ENCODE measurements around the gene GLRA3.
"Not testable (repeated sequence)": the region's sequence is repeated elsewhere in the genome, so short reads cannot be mapped to it uniquely, and the experiment has no call there.

Gene GLRA3

DNA sequence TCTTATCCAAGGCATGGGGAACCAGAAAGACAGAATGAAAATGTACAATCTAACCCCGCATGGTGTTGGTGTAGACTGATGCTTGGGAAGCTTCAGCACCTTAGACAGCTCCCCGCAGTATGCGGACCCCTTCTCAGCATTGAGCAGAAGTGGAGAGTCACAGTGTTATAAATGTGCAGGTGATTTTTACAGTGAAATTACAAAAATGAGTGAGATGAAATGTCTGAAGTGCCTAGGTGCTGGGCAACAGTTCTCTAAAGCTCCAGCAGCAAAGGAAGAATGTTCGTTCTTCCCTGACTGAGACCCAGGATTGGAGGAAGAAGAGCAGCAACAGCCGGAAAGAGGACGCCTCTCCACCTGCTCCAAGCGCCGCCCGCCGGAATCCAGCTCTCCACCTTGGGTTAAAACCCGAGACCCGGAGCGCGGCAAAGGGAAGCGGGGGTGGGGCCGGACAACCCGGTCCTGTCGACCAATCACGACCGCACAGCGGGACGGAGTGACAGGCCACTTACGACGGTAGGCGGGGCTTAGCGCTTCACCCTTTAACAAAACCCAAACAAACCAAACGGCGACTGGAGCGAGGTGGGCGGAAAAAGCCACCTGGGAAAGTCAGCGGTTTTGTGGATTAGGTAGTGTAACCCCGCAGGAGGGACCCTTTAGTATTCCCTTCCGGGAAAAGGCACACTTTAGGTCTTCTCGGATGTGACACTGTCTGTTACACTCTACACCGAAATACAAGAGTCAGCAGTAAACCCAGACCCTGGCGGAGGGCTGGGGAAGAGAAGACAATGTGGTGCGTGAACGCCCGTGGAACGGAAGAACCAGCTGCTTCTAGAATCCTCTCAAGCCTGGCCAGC is at the start of gene GLRA3:
Gene GLRA3 (minus strand): TSS at position 403 of the 857 bp plus-strand sequence. CDS start 436 bp downstream, outside the sequence.
- no peak for DNase-seq

DNA sequence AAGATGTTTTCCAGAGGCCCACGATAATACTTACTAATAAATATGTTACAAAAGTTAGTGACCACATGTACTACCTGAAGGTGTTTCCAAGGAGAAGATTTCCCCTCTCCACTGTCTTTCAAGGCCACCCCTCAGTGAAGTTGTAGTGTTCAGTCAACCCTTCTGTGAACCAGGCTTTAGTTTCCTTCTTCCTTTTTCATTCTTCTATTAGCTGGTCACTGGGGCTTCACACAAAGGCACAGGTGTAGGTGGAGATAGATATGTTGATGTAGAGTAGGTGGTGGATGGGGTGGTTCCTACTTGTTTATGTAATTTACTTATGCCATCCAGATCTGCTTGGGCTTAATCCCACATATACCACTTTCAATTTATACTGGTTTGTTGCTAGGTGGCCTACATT is 45.9 kb upstream of the GLRA3 start:
- DNase-seq: no peak

DNA sequence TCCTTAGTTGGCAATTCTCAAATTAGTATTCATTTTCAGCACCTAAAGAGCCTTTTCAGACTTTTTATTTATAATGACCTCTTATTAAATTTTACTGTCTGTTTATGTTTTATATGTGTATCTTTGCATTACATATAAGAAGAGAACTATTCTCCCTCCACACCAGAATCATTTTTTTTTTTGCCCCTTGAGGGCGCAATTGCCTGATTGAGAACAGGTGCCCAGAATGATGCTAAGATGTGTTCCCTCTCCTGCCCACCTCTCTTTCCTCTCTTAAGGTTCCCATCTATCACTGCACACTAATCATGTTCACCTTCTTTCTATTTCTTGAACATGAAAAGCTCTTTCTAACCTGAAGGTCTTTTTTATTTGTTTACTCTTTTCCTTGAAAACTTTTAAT is 44.9 kb upstream of the GLRA3 start:
- no peak for DNase-seq

DNA sequence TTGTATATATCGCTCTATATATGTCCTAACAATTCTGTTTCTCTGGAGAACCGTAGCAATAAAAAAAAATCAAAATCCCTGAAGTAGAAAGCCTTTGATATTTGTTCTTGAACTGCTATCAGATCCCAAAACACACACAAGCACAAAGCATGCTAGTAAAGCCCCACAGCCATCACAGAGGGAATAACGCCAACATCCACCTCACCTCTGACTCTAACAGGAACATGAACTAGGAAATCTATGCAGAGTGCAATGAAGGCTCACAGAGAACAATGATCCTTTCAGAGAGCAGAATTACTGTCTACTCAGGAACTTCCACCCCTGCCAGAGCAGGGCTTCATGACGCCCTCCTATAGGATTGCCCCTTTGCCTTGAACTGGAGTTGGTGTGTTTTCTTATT is 44.1 kb upstream of the GLRA3 start:
- not testable (repeated sequence) for DNase-seq

DNA sequence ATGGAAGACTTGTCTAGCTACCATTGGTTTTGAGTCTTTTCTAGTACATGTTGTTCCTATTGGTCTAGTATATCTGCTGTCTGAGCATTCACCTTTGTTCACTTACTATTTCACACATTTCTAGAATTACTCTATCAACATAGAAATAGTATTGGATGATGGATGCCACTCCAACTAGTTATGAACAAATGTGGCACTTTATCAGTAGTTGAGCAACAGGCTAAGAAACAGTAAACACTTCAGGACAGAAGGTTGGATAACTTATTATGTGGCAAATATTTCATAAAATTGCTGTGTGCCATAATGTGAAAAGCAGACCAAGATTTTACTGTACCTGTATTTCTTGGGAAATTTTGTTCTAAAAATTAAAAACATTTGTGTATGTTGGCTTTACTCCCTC is 42.4 kb upstream of the GLRA3 start:
- no peak for DNase-seq

DNA sequence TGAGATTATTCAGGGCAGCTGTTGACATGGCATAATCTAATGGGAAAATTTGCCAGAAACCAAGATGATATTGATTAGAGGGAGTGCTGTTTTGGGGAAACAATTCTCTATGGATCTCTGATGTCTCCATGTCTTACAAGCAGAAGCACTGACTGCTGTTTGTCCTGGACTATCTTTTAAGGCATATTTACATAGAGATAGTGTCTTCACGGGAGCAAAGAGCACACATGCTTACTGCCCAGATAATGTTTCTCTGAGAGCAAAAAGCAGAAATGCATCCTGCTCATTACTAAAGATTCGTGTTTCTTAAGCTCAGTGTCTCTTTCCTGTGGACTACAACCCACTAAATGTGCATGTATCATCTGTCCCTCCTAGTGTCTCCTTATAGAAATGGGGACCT is 41.3 kb upstream of the GLRA3 start:
- no peak for DNase-seq

DNA sequence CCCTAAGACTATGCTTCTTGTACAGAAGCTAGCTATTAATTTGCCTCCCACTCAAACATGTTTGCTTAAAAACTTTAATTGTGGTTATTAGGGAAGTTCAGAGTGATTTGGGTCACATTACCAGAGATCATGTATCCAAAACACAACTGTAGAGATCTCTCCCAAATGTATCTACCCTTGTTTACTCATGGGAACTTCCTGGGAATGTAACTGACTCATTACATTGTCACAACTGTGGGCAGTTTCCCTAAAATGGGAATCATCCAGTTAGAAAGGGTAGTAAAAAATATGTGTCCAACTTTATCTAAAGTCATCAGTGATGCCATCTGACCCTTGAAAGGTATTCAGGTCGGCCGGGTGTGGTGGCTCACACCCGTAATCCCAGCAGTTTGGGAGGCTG is 40.3 kb upstream of the GLRA3 start:
- DNase-seq: no peak

DNA sequence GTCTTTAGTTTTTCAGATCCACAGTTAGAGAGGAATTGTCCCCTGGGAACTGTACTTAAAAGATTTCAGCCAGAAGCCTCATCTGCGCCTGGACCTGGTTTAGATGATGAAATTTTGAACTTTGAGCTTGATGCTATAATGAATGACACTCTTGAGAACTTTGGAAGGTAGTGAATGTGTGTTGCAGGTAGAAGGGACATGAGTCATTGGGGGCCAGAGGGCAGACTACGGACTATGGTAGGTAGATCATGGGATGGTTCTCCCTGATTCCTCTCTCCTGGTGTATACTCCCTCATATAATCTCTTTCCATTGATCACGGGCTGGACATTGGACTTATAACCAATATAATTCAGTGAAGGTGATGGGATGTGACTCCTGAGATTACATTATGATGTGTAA is 38.9 kb upstream of the GLRA3 start:
- no peak for DNase-seq

DNA sequence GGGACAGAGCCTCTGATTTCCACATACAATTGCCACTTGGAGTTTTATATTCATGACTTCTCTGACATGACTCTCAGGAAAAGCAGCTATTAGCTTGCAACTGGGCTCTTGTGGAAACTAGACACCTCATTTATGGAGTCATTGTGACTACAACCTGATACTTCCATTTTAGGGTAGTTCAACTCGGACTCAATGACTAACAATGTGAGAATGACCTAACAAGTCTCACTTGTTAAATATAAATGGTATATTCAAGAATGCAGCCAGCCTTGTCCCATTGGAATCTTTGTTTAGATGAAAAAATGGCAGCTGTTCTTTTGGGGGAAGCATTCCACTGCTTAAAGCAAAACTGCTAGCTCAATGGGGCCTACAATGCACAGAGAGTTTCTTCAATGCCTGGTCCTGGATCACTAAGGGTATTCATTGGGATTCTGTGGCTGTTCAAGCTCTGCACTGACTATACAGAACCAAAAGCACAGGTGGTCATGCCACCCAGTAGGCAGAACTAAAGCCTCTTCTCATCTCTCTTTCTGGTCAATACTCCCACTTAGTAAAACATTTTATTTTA is 36.5 kb upstream of the GLRA3 start:
- no peak for DNase-seq

DNA sequence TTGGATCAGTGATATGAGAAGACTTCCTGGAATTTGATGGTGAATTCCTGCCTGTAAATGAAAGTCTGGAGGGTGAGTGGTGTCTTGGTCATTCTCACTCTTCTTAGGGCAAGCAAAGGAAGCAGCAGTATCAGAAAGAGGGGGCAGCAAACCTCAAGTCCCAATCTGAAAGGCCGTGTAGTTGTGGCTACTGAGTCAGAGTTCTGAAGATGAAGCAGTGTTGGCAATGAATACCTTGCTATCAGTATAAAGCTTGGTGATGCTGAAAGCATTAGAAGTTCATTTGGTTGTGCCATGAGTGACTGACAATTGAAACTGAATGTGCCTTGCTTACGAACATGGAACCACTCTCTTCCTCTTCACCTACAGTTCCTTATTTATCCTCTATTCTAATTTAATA is 35.0 kb upstream of the GLRA3 start:
- no peak for DNase-seq

DNA sequence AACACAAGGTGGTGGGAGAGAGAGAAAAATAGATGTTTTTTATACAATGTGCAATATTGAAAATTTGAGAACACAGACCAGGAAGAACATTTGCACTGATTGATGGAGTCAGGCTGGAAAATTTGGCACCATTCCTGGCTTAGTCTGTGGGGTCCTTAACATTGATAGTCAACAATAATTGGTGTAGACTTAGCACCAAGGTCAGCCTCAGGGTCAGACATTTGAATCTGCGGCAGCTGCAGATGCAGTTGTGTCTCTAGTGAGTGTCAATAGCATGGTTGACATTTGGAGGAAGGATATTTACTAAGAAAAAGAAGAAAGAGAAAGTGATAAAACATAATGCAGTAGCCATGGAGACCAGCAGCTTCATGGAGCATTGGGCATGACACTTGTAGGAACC is 31.5 kb upstream of the GLRA3 start:
- no peak for DNase-seq

DNA sequence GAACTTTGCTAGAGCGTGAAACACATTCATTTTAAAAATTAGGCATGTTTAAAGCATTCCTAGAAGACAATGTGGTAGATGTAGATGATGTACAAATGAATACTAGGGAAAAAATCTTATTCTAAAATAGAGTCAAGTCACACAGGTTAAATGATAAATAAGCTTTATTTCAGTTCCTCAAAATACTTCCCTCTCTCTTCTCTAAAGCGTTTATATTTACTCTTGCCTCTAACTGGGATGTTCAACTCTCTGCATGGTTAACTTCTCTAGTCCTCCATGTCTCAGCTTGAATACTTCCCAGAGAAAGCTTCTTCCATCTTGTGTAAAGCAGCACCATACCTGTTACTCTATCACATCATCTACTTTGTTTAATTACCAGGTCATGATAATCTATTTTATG is 30.9 kb upstream of the GLRA3 start:
- no peak for DNase-seq

DNA sequence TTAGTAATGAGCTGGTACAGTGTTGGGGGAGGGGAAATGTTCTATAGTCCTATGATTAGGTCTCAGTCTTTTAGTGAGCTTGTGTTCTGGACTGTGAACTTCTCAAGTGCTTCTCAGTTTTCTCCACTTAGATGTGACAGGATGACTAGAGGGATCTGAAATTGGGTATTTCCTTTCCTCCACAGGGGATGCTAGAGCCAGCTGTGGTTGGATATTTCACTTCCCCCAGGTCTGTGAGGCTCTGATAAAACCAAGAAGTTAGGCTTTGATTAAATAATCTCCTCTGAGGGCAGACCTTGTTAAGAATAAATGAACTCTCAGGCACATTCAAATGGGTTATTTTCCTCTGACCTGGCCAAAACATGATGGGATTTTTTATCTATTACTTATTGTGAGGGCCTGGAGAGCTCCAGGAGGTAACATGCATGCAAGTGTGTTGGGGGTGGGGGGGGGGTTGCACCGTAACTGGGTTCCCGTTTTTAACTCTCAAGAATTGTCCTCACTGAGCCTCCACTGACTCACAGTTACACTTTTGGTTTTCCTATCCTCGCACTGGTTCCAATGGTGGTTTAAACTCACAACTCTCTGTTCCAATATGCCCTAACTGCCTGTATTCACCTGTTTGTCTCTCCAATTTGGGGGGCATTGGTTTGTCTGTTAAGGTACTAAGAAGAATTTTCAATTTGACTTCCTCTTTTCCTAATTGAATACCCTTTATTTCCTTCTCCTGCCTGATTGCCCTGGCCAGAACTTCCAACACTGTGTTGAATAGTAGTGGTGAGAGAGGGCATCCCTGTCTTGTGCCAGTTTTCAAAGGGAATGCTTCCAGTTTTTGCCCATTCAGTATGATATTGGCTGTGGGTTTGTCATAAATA is 28.1 kb upstream of the GLRA3 start:
- DNase-seq: no peak

DNA sequence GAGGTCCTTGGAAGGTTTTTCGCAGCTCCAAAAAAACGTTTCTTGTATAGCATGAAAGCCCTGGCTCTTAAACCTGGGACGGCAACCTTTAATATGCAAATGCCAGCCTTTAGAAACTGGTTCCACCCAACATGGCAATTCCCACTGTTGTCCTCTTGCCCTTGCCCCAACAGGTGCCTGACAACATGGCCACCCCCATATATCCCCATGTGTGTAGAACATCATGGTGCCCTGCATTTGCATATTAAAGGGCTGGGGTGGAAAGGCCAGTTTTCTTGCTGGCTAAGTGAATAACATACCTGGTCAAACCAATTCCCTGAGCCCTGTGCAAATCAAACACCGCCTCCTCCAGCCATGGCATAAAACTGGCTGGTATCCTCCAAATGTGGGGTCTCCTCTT is 26.0 kb upstream of the GLRA3 start:
- no peak for DNase-seq

DNA sequence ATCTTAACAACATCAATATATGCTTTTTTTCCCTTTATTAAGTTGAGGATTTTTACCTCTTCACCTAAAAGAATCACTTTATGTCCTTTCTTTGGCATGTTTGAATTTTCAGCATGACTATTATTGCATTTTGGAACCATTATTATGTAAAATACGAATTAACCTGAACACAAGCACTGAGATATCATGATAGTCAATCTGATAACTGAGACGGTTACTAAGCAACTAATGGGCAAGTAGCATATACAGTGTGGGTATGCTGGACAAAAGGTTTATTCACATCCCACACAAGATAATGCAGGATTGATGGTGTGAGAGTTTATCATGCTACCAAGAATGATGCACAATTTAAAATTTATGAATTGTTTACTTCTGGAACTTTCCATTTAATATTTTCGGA is 24.6 kb upstream of the GLRA3 start:
- no peak for DNase-seq

DNA sequence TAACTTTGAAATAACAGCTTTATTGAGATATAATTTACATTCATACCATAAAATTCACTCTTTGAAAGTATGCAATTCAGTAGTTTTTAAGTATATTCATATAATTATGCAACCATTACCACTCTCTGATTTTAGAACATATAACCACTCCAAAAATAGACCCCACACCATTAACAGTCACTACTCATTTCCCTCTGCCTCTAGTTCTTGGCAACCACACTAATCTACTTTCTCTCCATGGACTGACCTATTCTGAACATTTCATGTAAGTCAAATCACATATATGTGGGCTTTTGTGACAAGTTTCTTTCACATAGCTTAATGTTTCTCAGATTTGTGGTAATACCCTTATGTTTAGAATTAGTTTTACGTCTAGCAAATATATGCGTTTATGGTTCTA is 19.5 kb upstream of the GLRA3 start:
- DNase-seq: no peak

DNA sequence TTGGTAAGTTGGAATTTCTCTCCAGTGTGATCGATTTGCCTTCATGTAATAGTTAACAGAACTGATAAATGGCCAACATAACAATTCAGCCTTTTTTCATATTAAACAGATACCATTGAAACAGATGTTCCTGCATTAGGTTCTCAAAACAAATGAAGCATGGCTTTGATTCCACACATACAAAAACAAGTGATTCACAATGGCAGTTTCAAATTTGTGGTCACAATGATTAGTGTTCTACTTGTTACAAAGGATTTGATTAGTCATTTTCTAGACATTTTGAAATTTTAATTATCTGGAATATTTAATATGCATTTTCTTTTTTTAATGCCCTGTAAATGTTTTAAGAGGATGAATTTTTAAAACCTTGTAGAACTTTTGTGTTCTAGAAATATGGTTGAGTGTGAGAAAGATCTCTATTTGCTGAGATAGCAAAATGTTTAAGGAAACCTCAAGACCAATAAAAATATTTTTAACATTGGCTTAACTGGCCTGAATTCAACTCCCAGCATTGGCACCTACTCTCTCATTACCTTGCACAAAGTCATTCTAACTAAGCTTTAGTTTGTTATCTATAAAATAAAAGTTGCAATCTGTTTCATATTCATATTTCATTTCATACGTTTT is 18.9 kb upstream of the GLRA3 start:
- DNase-seq: no peak

DNA sequence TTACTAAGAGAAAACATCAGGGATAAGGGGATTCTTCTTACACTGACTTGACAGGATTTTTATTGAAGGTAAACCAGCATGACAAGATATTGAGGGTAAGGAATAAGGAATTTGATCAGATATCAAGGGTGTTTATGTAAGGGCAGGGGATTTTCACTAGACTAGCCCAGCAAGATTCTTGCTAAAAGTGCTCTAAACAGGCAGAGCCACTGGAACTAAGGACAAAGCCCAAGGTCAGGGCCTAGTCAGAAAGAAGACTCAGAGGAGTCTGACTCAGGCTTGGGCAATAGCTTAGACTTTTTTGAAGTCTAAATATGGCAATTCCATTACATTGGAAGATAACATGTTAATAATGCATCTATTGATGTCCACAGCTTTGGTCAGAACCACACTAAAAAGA is 6.5 kb upstream of the GLRA3 start:
- no peak for DNase-seq

DNA sequence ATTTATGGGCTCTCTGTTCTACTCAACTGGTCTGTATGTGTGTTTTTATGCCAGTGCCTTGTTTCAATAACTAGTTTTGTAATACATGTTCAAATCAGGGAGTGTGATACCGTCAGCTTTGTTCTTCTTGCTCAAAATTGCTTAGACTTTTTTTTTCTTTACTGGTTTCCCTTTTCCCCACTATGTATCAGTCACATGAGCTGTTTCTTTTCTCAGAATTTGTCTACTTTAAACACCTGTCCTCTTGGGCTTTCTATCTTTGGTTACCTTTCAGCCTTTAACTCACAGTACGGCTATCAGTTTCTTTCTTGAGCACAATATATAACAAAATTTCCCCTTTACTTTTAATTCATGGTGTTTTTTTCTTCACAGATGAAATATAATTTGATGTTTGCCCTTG is 5.4 kb upstream of the GLRA3 start:
- DNase-seq: no peak

DNA sequence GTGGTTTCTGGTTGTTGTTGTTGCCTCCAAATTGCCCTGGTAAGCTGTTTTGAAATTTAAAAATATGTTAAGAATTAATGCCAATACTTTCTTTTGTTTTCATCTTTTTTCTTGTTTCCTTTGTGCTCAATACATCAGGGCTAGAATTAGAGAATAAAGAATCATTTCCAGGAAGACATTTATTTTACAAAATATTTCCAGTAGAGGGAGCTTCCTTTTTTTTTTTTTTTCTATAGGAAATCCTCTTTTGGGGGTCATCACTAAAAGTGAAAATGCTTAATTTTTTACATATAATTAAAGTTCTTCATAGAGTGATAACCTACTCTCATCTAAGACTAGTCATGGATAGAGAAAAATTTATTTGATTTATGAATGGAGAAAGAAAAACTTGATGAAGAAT is 2.4 kb downstream of the GLRA3 start:
- DNase-seq: no peak

DNA sequence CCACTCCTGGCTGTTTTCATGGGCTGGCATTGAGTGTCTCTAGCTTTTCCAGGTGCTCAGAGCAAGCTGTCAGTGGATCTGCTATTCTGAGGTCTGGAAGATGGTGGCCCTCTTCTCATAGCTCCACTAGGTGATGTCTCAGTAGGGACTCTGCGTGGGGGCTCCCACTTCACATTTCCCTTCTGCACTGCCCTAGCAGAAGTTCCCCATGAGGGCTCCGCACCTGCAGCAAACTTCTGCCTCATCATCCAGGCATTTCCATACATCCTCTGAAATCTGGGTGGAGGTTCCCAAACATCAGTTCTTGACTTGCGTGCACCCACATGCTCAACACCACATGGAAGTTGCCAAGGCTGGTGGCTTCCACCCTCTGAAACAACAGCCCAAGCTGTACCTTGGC is 13.8 kb downstream of the GLRA3 start:
- DNase-seq: no peak

DNA sequence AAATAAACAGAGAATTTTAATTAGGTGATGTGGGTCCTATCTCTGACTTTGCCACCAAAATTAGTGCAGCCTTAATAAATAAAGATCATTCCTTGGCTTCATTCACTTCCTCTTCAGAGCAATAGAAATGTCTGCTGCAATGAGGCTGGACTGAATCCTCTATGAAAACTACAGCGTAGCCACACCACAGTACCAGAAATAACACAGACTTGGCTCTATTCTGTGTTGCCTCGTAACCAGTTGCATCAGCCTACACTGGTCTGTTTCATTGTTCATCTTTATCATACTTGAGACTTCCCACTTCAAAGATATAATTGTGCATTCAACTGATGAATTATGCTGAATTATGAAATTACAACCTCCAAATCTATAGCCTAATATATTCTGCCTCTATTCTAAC is 15.8 kb downstream of the GLRA3 start:
- no peak for DNase-seq

DNA sequence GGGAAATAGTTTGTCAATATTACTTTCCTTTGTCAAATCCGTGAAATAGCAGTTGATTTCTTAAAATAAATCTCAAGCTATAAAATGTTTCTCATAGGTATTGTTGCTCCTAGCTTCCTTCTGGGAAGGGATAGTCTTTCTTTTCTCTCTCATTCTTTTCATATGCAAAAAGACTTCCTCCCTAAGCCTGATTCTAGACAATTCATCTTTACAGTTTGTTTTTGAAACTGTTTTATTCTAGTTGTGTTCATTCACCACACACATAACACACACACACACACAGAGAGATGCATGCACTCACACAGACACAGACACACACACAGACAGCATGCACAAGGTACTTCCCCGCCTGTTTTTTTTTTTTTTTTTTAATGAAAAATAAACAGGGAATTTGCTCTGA is 18.2 kb downstream of the GLRA3 start:
- no peak for DNase-seq

Measured in GOT3 (cell line).